Adrenal gland (tissue), 12 donors: ENCODE data around the gene FGF16. TPM values are rescaled to one million over a fixed set of nuclear protein-coding genes. Genes with fewer than 3 reads are reported as not detected.

ENCODE experiments used
- DNase-seq, 7 donors: peaks; one replicate each; pipeline ENCODE4 v3.0.0-alpha.2; 2019 to 2020
- H3K27ac ChIP-seq, 5 donors: fragments of 200-600 bp; sonication (generic) in 4 of 5; 1 replicate in 3 of 5; 2 replicates in 2 of 5; pipeline versions ENCODE4 v1.5.1 to v1.8.0; 2016 to 2020; ENCODE audit warnings: mild to moderate bottlenecking in 1 of 5
- H3K27me3 ChIP-seq: fragments of 200-600 bp; 2 replicates; pipeline ENCODE4 v1.8.0; 2021
- H3K36me3 ChIP-seq, 2 donors: fragments of 200-600 bp; replicated peaks in 1 of 2; 1 replicate in 1 of 2; 2 replicates in 1 of 2; pipeline versions ENCODE4 v1.5.1 to v1.8.0; 2018 to 2022
- H3K4me1 ChIP-seq, 2 donors: fragments of 200-600 bp; replicated peaks in 1 of 2; 1 replicate in 1 of 2; 2 replicates in 1 of 2; pipeline versions ENCODE4 v1.5.1 to v1.8.0; 2018 to 2021
- H3K4me3 ChIP-seq, 4 donors: fragments of 200-600 bp; sonication (generic) in 3 of 4; one replicate each; pipeline ENCODE4 v1.5.1; 2016 to 2018
- H3K9me3 ChIP-seq, 3 donors: fragments of 200-600 bp; sonication (generic) in 1 of 3; replicated peaks in 1 of 3; 1 replicate in 2 of 3; 2 replicates in 1 of 3; pipeline versions ENCODE4 v1.5.1 to v1.8.0; 2016 to 2021
- POLR2A ChIP-seq, 2 donors: fragments of 450-650 bp; IDR thresholded peaks; one replicate each; pipeline ENCODE4 v1.6.1; 2017; ENCODE audit warnings: antibody characterized with exemption in 2 of 2, mild to moderate bottlenecking in 2 of 2, moderate library complexity in 1 of 2
- WGBS, 4 donors: extraction: QIAGEN DNeasy Blood & Tissue Kit in 2 of 4; methylation state at CpG; one replicate each; pipeline versions ENCODE4 v1.1.5 to v1.1.7; 2013 to 2017; 5-methylcytosine and 5-hydroxymethylcytosine counted together
- intact Hi-C, 2 donors: fragments of 100-400 bp; cut with DNase I; formaldehyde crosslinking; loops; one replicate each; pipeline versions ENCODE4 v1.14.1 to v1.15.0; 2022 to 2023
- polyA plus RNA-seq, 3 donors: library from polyadenylated mRNA; stranded (reverse); fragments of 200-250 nt in 2 of 3; fragments of 350-450 nt in 1 of 3; fragmentation: Illumina TruSeq in 1 of 3; extraction: RNeasy Lipid Tissue Mini Kit (QIAGEN cat#74804) in 1 of 3; gene quantifications; one replicate each; pipeline ENCODE4 v1.2.3, GENCODE V29; 2013 to 2014
- total RNA-seq, 9 donors: library from RNA; depleted of rRNA in 4 of 9; stranded (reverse); fragments of >200 nt in 4 of 9; fragments of 120-200 nt in 1 of 9; fragmentation: NEBNext Ultra II Directional in 1 of 9; extraction: Animal tissue kit (Norgen Biotek cat#: 25700) in 1 of 9; gene quantifications; one replicate each; pipeline versions ENCODE4 v1.1.0 to v1.2.4, GENCODE V29; 2013 to 2023
- TF ChIP-seq, protein P1 (sequence below), 6 experiments: fragments of 450-650 bp in 4 of 6; fragments of 200-600 bp in 2 of 6; sonication (generic) in 1 of 6; IDR thresholded peaks; 1 replicate in 5 of 6; 2 replicates in 1 of 6; pipeline versions ENCODE4 v1.5.1 to v1.8.0; 2016 to 2021; ENCODE audit warnings: antibody characterized with exemption in 6 of 6, mild to moderate bottlenecking in 2 of 6, moderate library complexity in 1 of 6
- donor health status: healthy with polysubstance abuse.
- donor health status: Bipolar disorder and iron deficiency.
- donor health status: DM: yes; HTN: yes; CAD: no.
- donor health status: DM: no; HTN: no; CAD: no.
- donor health status: DM: no; HTN: no; CAD: no.
- donor health status: DM: yes; HTN: yes; CAD: no.

The FGF16 gene
- total and polyA plus RNA-seq, 12 donors = 0.06 to 0.18 (median 0.15) TPM; not detected in 9

DNA sequence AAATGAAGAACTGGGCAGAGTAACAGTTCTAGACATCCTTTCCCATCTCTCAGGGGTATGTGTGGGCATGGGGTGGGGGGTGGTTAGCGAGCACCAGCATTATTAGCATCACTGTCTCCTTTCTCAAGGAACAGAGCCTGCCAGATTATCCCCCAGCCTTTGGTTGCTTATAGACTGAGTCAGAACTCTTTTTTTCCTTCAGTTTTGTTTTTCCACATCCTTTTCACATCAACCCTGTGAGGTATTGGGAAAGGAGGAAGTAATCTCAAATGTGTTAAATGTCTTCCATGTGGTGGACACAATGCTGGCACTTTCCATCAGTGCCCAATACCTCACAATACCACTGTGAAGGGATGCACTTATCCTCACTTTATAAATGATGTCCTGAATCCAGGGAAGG lies 3.1 kb upstream of the FGF16 start:
- Histone ChIP-seq H3K4me3 (no peak overlapping the region), H3K4me1 (peaks cover 0 to 4% of the 10 kb centered on the region in 2 donors), H3K27ac (no peak overlapping the region), H3K9me3 (no peaks in the 10 kb centered on the region), H3K36me3 (no peaks in the 10 kb centered on the region), H3K27me3 (peaks cover 32% of the 10 kb centered on the region)
- no peak for DNase-seq
- intact Hi-C loops = no loop called here
- 52 to 79% (median 68%) methylated on average over 1 of the region's 1 CpG for WGBS, 4 donors
- TF ChIP-seq, protein P1, sequence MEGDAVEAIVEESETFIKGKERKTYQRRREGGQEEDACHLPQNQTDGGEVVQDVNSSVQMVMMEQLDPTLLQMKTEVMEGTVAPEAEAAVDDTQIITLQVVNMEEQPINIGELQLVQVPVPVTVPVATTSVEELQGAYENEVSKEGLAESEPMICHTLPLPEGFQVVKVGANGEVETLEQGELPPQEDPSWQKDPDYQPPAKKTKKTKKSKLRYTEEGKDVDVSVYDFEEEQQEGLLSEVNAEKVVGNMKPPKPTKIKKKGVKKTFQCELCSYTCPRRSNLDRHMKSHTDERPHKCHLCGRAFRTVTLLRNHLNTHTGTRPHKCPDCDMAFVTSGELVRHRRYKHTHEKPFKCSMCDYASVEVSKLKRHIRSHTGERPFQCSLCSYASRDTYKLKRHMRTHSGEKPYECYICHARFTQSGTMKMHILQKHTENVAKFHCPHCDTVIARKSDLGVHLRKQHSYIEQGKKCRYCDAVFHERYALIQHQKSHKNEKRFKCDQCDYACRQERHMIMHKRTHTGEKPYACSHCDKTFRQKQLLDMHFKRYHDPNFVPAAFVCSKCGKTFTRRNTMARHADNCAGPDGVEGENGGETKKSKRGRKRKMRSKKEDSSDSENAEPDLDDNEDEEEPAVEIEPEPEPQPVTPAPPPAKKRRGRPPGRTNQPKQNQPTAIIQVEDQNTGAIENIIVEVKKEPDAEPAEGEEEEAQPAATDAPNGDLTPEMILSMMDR (IDR thresholded peaks at IDR 0.05) = no peak
- no peak for TF ChIP-seq POLR2A (IDR thresholded peaks at IDR 0.05)

DNA sequence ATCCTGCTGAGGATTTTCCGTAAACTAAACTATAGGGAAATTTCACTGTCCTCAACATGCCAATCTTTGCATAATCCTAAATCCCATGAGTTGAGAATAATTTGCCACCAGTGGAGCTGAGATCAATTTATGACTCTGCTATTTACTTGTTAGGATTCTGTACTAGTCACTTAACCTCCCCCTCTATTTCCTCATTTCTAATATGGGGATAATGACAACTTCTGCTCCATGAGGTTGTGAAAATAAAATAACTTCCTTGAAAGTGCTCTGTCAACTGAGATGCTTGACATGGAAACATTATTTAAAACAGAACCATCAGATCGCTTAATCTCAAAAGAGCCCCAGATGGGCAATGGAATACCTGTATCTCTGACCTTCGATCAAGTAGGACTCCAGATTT lies 2.6 kb upstream of the FGF16 start:
- H3K4me1 ChIP-seq = peaks cover 0 to 4% of the 10 kb centered on the region in 2 donors
- TF ChIP-seq, protein P1 (IDR thresholded peaks at IDR 0.05) = no peak
- TF ChIP-seq POLR2A (IDR thresholded peaks at IDR 0.05) = no peak
- no peak overlapping the region for H3K27ac ChIP-seq
- H3K9me3 ChIP-seq = no peaks in the 10 kb centered on the region
- no peaks in the 10 kb centered on the region for H3K36me3 ChIP-seq
- H3K27me3 ChIP-seq = peaks cover 32% of the 10 kb centered on the region
- DNase-seq = no peak
- WGBS, 4 donors = 59 to 89% (median 64%) methylated on average over 3 of the region's 3 CpGs
- intact Hi-C loops = no loop called here
- no peak overlapping the region for H3K4me3 ChIP-seq

DNA sequence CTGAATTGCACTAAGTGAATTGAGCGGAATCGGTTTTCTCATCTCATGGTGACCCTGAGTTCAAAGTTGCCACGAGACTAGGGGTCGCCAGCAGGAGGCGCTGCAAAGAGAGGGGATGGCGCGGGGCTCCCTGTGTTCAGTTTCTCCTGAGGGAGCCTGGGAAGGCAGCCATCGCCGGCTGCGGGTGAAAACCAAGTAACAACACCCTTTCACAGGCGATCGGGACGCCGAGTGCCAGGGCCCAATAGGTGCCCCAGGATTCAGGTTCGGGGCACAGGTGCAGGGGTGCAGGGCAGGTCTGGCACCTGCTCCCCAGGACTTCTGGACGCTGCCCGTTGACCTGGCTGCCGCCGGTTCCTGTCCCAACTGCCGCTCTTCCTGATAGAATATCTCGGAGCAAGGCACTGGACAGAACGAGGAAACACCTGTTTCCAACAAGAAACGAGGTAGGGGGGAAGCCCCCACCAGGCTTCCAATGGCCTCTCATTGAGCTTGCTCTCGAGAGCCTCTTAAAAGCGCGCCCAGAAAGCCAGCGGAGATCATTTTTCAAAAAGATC lies 1.1 kb upstream of the FGF16 start:
- peak in 1 of 7 donors; percentile 25 for DNase-seq
- intact Hi-C loops = no loop called here
- H3K9me3 ChIP-seq = no peaks in the 10 kb centered on the region
- H3K4me1 ChIP-seq = peaks cover 0 to 4% of the 10 kb centered on the region in 2 donors
- H3K4me3 ChIP-seq = peak overlapping the region in 2 of 4 donors; percentile 11 to 43
- WGBS, 4 donors = 7 to 41% (median 23%) methylated on average over 4 to 27 of the region's 27 CpGs
- H3K36me3 ChIP-seq = no peaks in the 10 kb centered on the region
- TF ChIP-seq, protein P1 (IDR thresholded peaks at IDR 0.05) = peak in 2 of 6 experiments; percentile 12 to 26
- no peak for TF ChIP-seq POLR2A (IDR thresholded peaks at IDR 0.05)
- no peak overlapping the region for H3K27ac ChIP-seq
- peaks cover 28% of the 10 kb centered on the region for H3K27me3 ChIP-seq

DNA sequence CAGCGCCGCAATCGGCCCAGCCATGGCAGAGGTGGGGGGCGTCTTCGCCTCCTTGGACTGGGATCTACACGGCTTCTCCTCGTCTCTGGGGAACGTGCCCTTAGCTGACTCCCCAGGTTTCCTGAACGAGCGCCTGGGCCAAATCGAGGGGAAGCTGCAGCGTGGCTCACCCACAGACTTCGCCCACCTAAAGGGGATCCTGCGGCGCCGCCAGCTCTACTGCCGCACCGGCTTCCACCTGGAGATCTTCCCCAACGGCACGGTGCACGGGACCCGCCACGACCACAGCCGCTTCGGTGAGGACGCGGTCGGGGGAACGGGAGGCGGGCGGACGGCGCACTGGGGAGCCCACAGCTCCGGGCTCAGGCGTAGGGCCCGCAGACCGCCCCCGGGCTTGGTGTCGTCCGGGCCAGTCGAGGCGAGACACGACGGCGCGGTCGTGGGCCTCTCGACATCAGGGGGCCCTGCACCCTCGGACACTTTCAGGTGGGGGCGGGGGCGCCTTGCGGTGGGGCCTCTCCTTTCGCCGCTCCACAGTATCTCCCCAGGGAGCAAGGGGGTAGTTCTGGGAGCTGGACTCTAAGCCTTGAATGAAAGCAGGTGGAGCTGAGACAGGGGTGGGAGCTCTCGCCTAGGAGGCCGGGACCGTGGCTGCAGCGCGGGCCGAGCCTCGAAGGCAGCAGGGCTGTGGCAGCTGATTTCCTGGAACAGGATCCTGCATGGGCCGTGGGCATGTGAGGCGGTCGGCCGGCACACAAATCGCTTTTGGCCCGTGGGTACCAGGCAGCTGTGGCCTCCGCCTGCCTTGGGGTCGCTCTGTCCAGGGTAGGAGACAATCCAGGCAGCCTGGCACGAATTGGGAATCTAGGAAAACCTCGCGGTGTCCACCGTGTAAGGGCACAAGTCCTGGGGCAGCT lies 722 bp downstream of the FGF16 start:
- Histone ChIP-seq H3K4me3 (peak overlapping the region in 1 of 4 donors; percentile 43), H3K9me3 (no peaks in the 10 kb centered on the region), H3K27me3 (peaks cover 28% of the 10 kb centered on the region), H3K27ac (no peak overlapping the region), H3K4me1 (peaks cover 0 to 4% of the 10 kb centered on the region in 2 donors), H3K36me3 (no peaks in the 10 kb centered on the region)
- WGBS, 4 donors = 33 to 75% (median 50%) methylated on average over 4 to 73 of the region's 73 CpGs
- no peak for TF ChIP-seq POLR2A (IDR thresholded peaks at IDR 0.05)
- TF ChIP-seq, protein P1 (IDR thresholded peaks at IDR 0.05) = no peak
- DNase-seq = no peak
- intact Hi-C loops = no loop called here
